Measurements from ENCODE around the gene ZBTB45.

DNA sequence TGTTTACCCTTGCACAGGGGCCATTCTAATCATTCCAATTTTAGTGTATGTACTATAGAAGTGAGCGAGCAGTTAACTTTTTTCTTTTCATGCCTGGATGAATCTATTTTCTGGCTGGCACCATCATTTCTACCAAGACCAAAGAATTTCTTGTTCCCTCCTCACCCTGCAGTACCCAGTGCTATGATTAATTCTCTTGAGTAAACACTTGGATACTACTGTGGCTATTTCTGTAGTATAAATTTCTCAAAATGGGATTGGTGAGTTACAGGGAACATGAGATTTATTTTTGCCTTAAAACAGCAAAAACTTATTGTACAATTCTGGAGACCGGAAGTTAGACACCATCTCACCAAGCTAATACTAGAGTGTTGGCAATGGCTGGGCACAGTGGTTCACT is 35.8 kb downstream of the ZBTB45 start:
- TF ChIP-seq, protein P1, sequence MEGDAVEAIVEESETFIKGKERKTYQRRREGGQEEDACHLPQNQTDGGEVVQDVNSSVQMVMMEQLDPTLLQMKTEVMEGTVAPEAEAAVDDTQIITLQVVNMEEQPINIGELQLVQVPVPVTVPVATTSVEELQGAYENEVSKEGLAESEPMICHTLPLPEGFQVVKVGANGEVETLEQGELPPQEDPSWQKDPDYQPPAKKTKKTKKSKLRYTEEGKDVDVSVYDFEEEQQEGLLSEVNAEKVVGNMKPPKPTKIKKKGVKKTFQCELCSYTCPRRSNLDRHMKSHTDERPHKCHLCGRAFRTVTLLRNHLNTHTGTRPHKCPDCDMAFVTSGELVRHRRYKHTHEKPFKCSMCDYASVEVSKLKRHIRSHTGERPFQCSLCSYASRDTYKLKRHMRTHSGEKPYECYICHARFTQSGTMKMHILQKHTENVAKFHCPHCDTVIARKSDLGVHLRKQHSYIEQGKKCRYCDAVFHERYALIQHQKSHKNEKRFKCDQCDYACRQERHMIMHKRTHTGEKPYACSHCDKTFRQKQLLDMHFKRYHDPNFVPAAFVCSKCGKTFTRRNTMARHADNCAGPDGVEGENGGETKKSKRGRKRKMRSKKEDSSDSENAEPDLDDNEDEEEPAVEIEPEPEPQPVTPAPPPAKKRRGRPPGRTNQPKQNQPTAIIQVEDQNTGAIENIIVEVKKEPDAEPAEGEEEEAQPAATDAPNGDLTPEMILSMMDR (IDR thresholded peaks at IDR 0.05 in 2 of 3, conservative IDR thresholded peaks at IDR 0.05 in 1 of 3; ENCODE audit: control insufficient read depth in 2 of 3, extremely low read depth in 1 of 3, insufficient read depth in 1 of 3, low read depth in 3 of 3, low read length in 3 of 3), result no peak
- TF ChIP-seq, protein P2, sequence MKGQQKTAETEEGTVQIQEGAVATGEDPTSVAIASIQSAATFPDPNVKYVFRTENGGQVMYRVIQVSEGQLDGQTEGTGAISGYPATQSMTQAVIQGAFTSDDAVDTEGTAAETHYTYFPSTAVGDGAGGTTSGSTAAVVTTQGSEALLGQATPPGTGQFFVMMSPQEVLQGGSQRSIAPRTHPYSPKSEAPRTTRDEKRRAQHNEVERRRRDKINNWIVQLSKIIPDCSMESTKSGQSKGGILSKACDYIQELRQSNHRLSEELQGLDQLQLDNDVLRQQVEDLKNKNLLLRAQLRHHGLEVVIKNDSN (IDR thresholded peaks at IDR 0.05; ENCODE audit: borderline replicate concordance, extremely low read length, insufficient read depth, low read depth, low read length), result no peak
- no peak for TF ChIP-seq FOS (IDR thresholded peaks at IDR 0.05; ENCODE audit: borderline replicate concordance, extremely low read depth, insufficient read length)
- no peak for TF ChIP-seq TAF1 (IDR thresholded peaks at IDR 0.05; ENCODE audit: borderline replicate concordance, low read depth, low read length)
- TF ChIP-seq, protein P3, sequence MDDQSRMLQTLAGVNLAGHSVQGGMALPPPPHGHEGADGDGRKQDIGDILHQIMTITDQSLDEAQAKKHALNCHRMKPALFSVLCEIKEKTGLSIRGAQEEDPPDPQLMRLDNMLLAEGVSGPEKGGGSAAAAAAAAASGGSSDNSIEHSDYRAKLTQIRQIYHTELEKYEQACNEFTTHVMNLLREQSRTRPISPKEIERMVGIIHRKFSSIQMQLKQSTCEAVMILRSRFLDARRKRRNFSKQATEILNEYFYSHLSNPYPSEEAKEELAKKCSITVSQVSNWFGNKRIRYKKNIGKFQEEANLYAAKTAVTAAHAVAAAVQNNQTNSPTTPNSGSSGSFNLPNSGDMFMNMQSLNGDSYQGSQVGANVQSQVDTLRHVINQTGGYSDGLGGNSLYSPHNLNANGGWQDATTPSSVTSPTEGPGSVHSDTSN (IDR thresholded peaks at IDR 0.05; ENCODE audit: insufficient replicate concordance, low read depth, low read length), result no peak
- no peak for TF ChIP-seq POLR2A (IDR thresholded peaks at IDR 0.05; ENCODE audit: low read depth, low read length)
- no peak for TF ChIP-seq CHD4 (IDR thresholded peaks at IDR 0.05)
- no peak for TF ChIP-seq POLR2AphosphoS5 (IDR thresholded peaks at IDR 0.05; ENCODE audit: low read length)

Measured in GM12878 (cell line).